Endothelial cell of umbilical vein (primary cell): Measurements from ENCODE around the gene MGLL. TPM values are rescaled to one million over a fixed set of nuclear protein-coding genes. Genes with fewer than 3 reads are reported as not detected.

Source experiments
- BruUV-seq: library from RNA; stranded (reverse); fragments of 400-500 nt; replicated peaks from 2 replicates; lab custom pipeline; 2021; lab: Mats Ljungman, UMichigan
- CTCF ChIA-PET: fragments of 300-600, 350-600 bp; sonication (Branson Sonifier 250); formaldehyde crosslinking; loops from one replicate; lab custom pipeline; 2021; ENCODE audit warnings: antibody characterized with exemption, inconsistent platforms; lab: Charles Lee
- POLR2A ChIA-PET: fragments of 300-600, 350-600 bp; sonication (Branson Sonifier 250); formaldehyde crosslinking; loops from one replicate; lab custom pipeline; 2021; ENCODE audit warnings: antibody characterized with exemption, inconsistent platforms; lab: Charles Lee
- DNase-seq: peaks from one replicate; pipeline ENCODE4 v3.0.0-alpha.2; 2011; ENCODE audit warnings: low read depth, low spot score
- FAIRE-seq: peaks from 2 replicates; lab custom pipeline; 2011; peaks lifted over from hg19 to GRCh38; lab: Jason Lieb, UNC
- H2AFZ ChIP-seq: 2 replicates; pipeline ENCODE4 v1.6.0; 2012; ENCODE audit warnings: low read depth, low read length, control low read depth, inconsistent platforms
- H3K27ac ChIP-seq: 2 replicates; pipeline ENCODE4 v1.5.1; 2011; ENCODE audit warnings: low read depth, mild to moderate bottlenecking, control low read depth, low read length, moderate library complexity; ENCODE audit not compliant: insufficient read depth
- H3K27me3 ChIP-seq, 2 experiments: 2 replicates each; pipeline versions ENCODE4 v1.6.0 to v1.6.1; 2011; ENCODE audit warnings: low read length in 2 of 2, mixed read lengths in 1 of 2; ENCODE audit not compliant: control insufficient read depth in 2 of 2, insufficient read depth in 2 of 2
- H3K36me3 ChIP-seq, 2 experiments: 2 replicates in 1 of 2; 3 replicates in 1 of 2; pipeline ENCODE4 v1.5.1; 2011; ENCODE audit warnings: low read length in 2 of 2, mild to moderate bottlenecking in 1 of 2, moderate library complexity in 1 of 2; ENCODE audit not compliant: control insufficient read depth in 2 of 2, insufficient read depth in 2 of 2; ENCODE audit errors: extremely low read depth in 1 of 2
- H3K4me1 ChIP-seq: 3 replicates; pipeline ENCODE4 v1.5.1; 2011; ENCODE audit warnings: mild to moderate bottlenecking, low read length; ENCODE audit not compliant: control insufficient read depth, insufficient read depth; ENCODE audit errors: extremely low read depth
- H3K4me2 ChIP-seq: 2 replicates; pipeline ENCODE4 v1.6.1; 2011; ENCODE audit warnings: low read length, control low read depth, mixed read lengths; ENCODE audit not compliant: insufficient read depth
- H3K4me3 ChIP-seq, 3 experiments: fragments of 200-600 bp in 1 of 3; sonication (generic), shearing (Covaris generic) in 1 of 3; replicated peaks in 1 of 3; 2 replicates each; pipeline ENCODE4 v1.5.1; 2011 to 2016; ENCODE audit warnings: control low read depth in 3 of 3, low read length in 3 of 3, mild to moderate bottlenecking in 2 of 3, inconsistent platforms in 1 of 3, low read depth in 1 of 3, moderate library complexity in 1 of 3; ENCODE audit not compliant: insufficient read depth in 1 of 3
- H3K79me2 ChIP-seq: 2 replicates; pipeline ENCODE4 v1.6.0; 2012; ENCODE audit warnings: low read length, inconsistent platforms; ENCODE audit not compliant: control insufficient read depth, insufficient read depth
- H3K9ac ChIP-seq: replicated peaks from 2 replicates; pipeline ENCODE3; 2011; ENCODE audit warnings: low read length, control low read depth; ENCODE audit not compliant: insufficient read depth; ENCODE audit errors: extremely low read depth
- H3K9me1 ChIP-seq: replicated peaks from 3 replicates; pipeline ENCODE4 v1.6.0; 2011; ENCODE audit warnings: mild to moderate bottlenecking, low read length; ENCODE audit not compliant: control insufficient read depth, insufficient read depth; ENCODE audit errors: extremely low read depth
- H3K9me3 ChIP-seq: replicated peaks from 2 replicates; pipeline ENCODE4 v1.5.1; 2012; ENCODE audit warnings: low read length, inconsistent platforms; ENCODE audit not compliant: control insufficient read depth, insufficient read depth
- H4K20me1 ChIP-seq: replicated peaks from 2 replicates; pipeline ENCODE3; 2011; ENCODE audit warnings: mild to moderate bottlenecking, low read length; ENCODE audit not compliant: control insufficient read depth, insufficient read depth; ENCODE audit errors: extremely low read depth
- EZH2 ChIP-seq: IDR thresholded peaks from 2 replicates; pipeline ENCODE4 v1.6.1; 2012; ENCODE audit warnings: borderline replicate concordance, low read depth, mild to moderate bottlenecking, moderate library complexity, low read length, inconsistent platforms; ENCODE audit not compliant: severe bottlenecking
- FOS ChIP-seq: IDR thresholded peaks from 2 replicates; pipeline ENCODE4 v1.6.1; 2011; ENCODE audit warnings: mild to moderate bottlenecking, low read length, moderate library complexity, borderline replicate concordance; ENCODE audit not compliant: insufficient read depth
- GATA2 ChIP-seq: IDR thresholded peaks from 2 replicates; pipeline ENCODE4 v1.7.0; 2011; ENCODE audit warnings: low read depth, mild to moderate bottlenecking, moderate library complexity, mixed read lengths, low read length; ENCODE audit not compliant: insufficient read length, insufficient read depth
- JUN ChIP-seq: IDR thresholded peaks from 2 replicates; pipeline ENCODE4 v1.6.1; 2011; ENCODE audit warnings: borderline replicate concordance, low read depth; ENCODE audit not compliant: insufficient read length, insufficient read depth
- MYC ChIP-seq: IDR thresholded peaks from one replicate; pipeline ENCODE4 v1.6.1; 2011; ENCODE audit warnings: mild to moderate bottlenecking, low read depth, low read length
- POLR2A ChIP-seq: IDR thresholded peaks from 2 replicates; pipeline ENCODE4 v1.6.1; 2012; ENCODE audit warnings: low read depth, mild to moderate bottlenecking, control low read depth, low read length
- POLR2AphosphoS5 ChIP-seq: IDR thresholded peaks from 2 replicates; pipeline ENCODE4 v1.6.1; 2012; ENCODE audit warnings: low read depth, mild to moderate bottlenecking, control low read depth, low read length, moderate library complexity; ENCODE audit not compliant: insufficient read depth
- dilution Hi-C: fragments of 300-500 bp; cut with MboI; formaldehyde crosslinking; loops from one replicate; pipeline ENCODE4 v1.15.0; 2019; ENCODE audit warnings: low sequenced_read_pairs; ENCODE audit not compliant: extremely low pct_ligation_motif_present
- intact Hi-C: fragments of 100-400 bp; cut with micrococcal nuclease; formaldehyde crosslinking; loops from one replicate; pipeline ENCODE4 v1.10.0; 2022
- polyA plus RNA-seq, 4 experiments: library from polyadenylated mRNA; depleted of rRNA in 3 of 4; stranded (reverse) in 3 of 4; unstranded in 1 of 4; fragments of >200 nt; gene quantifications; 2 replicates each; pipeline versions ENCODE4 v1.2.1 to v1.2.3, GENCODE V29; 2011 to 2012; ENCODE audit warnings: missing spikeins in 1 of 4
- total RNA-seq: library from RNA; stranded (reverse); gene quantifications from 2 replicates; pipeline ENCODE4 v1.2.3, GENCODE V29; 2021
- TF ChIP-seq, protein P1 (sequence below): IDR thresholded peaks from 2 replicates; pipeline ENCODE4 v1.6.1; 2011; ENCODE audit not compliant: insufficient read depth, insufficient read length
- TF ChIP-seq, protein P2 (sequence below), 2 donors: IDR thresholded peaks; 1 replicate in 1 of 2; 2 replicates in 1 of 2; pipeline ENCODE4 v1.5.1; 2011; ENCODE audit warnings: low read length in 2 of 2, mild to moderate bottlenecking in 2 of 2, moderate library complexity in 2 of 2, control low read depth in 1 of 2, inconsistent platforms in 1 of 2, low read depth in 1 of 2; ENCODE audit not compliant: insufficient read depth in 1 of 2; ENCODE audit errors: extremely low read depth in 1 of 2

MGLL gene
- total and polyA plus RNA-seq, 2 donors (not counting 3 experiments of a cell fraction or from before 2014, with no cell fraction given): 30.7 to 60.2 TPM

DNA sequence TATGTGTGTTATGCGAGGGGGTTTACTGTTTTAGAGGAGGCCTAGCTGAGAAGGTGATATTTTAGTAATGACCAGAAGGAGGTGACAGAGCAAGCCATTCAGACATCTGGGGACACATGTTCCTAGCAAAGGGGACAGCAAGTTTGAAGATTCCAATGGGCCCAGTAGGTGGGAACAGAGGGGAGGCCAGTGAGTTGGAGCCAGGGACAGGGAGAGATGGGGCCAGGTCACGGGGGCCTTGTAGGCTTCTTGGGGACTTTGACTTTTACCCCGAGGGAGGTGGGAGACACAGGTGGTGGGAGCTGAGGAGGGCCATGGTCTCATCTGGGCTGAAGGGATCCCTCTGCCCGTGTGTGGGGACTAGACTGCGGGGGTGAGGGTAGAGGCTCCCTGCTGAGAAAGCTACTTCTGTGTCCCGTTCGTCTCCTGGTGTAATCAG lies 72.5 kb downstream of the MGLL start:
- Histone ChIP-seq H3K4me2 (no peak overlapping the region), H3K36me3 (no peaks in the 10 kb centered on the region), H3K4me3 (no peak overlapping the region), H3K27me3 (no peaks in the 10 kb centered on the region), H4K20me1 (no peaks in the 10 kb centered on the region), H3K9me1 (no peaks in the 10 kb centered on the region), H3K9ac (no peak overlapping the region), H3K27ac (no peak overlapping the region), H3K9me3 (no peaks in the 10 kb centered on the region), H2AFZ (no peak overlapping the region), H3K79me2 (no peaks in the 10 kb centered on the region), H3K4me1 (peaks cover 26% of the 10 kb centered on the region)
- CTCF ChIA-PET: interaction anchor here (0.7 to 1.3 kb wide), 3 partner anchors 41 to 70 kb away, joined by 3 read pairs; no protein-coding TSS in a partner anchor
- no TSS peak for BruUV-seq
- intact Hi-C loops (loop anchor here (2.0 kb wide), 2 partner anchors 19 to 71 kb away; no protein-coding TSS in a partner anchor), dilution Hi-C loops (no loop called here)
- POLR2A ChIA-PET: no interaction called here
- DNase-seq: no peak
- TF ChIP-seq POLR2AphosphoS5 (no peak), GATA2 (no peak), POLR2A (no peak), MYC (no peak), FOS (no peak), EZH2 (no peak), JUN (no peak)
- TF ChIP-seq, protein P1, sequence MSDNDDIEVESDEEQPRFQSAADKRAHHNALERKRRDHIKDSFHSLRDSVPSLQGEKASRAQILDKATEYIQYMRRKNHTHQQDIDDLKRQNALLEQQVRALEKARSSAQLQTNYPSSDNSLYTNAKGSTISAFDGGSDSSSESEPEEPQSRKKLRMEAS: no peak
- TF ChIP-seq, protein P2, sequence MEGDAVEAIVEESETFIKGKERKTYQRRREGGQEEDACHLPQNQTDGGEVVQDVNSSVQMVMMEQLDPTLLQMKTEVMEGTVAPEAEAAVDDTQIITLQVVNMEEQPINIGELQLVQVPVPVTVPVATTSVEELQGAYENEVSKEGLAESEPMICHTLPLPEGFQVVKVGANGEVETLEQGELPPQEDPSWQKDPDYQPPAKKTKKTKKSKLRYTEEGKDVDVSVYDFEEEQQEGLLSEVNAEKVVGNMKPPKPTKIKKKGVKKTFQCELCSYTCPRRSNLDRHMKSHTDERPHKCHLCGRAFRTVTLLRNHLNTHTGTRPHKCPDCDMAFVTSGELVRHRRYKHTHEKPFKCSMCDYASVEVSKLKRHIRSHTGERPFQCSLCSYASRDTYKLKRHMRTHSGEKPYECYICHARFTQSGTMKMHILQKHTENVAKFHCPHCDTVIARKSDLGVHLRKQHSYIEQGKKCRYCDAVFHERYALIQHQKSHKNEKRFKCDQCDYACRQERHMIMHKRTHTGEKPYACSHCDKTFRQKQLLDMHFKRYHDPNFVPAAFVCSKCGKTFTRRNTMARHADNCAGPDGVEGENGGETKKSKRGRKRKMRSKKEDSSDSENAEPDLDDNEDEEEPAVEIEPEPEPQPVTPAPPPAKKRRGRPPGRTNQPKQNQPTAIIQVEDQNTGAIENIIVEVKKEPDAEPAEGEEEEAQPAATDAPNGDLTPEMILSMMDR (IDR thresholded peaks at IDR 0.05; ENCODE audit: extremely low read depth in 1 of 2, insufficient read depth in 1 of 2, low read depth in 1 of 2, low read length in 2 of 2): no peak
- FAIRE-seq: no peak
